ENCODE results near the gene SLC25A42.

SLC25A42 gene

DNA sequence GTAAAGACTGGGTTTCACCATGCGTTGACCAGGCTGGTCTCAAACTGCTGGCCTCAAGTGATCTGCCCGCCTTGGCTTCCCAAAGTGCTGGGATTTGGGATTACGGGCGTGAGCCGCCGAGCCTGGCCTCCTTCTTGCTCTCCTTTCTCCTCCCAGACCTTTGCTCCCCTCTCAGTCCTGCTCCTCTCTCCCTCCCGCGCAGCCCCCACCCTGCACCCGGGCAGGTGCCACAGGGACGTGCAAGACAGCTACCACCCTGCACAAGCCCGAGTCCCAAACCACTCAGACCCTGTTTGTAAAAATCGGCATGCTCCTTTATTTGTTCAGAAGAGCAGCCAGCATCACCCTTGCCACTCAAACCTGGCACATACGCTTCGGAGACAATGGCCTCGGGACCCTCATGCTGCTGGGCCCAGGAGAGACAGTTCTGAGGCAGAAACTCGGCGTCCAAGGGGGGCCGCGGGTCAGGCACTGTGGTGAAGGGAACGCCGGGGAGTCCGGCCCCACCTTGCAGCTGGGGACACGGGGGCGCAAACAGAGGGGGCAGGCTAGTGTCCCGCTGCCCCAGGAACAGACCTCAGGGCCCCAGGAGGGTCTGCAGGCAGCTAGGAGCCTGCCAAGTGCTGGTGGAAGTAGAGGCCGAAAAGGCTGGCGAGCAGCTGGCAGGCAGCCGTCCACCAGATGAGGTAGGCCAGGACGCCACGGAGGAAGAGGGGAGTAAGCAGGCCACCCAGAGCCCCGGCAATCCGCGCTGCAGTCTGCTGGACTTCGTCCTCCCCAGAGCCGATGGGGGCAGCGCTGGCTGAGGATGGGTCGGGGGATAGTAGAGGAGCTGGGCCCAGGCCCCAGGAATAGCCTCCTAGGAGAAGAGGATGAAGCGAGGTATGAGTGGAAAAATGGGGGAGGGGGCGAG is 55.8 kb downstream of the SLC25A42 start:
- H3K36me3 ChIP-seq (replicated peaks; ENCODE audit: insufficient read depth, low read length): no peaks in the 10 kb centered on the region

DNA sequence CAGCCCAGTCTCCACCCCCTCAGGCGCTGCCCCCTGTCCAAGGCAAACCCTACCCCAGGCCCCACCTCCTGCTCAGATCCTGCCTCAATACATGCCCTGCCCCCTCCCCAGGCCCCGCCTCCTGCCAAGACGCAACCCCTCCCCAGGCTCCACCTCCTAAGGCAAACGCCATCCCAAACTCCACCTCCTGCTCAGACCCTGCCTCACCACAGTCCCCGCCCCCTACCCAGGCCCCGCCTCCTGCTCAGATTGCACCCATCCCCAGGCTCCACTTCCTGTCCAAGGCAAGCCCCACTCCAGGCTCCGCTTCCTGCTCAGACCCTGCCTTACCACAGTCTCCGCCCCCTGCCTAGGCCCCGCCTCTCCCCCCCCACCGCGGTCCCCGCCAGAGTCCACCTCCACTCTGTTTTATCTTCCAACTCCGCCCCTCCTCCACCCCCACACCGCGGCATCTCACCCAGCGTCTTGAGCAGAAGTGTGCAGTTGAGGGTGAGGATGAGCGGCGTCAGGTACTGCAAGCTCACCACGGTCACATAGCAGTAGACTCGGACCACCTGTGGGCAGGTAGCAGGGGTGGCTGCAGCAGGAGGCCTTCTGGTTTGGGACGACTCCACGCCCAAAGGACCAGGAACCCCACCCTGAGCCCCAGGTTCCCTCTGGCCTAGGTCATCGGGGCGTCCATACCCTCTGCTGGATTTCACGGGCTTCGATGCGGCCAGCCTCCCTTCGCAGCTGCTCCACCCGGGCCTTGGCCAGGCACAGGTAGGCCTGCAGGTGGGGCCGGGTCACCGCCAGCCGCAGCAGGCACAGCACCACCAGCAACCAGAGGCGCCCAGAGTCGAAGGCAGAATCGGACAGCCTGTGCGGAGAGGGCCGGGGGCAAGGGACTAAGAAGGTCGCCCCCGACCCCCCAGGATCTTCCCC is 56.8 kb downstream of the SLC25A42 start:
- Histone ChIP-seq H3K36me3 (replicated peaks; ENCODE audit: insufficient read depth, low read length) (no peaks in the 10 kb centered on the region), H3K4me2 (ENCODE audit: low read depth, low read length) (no peak overlapping the region)

More for the DNA sequence above, 55.8 kb downstream of the SLC25A42 start:
- H3K79me2 ChIP-seq (ENCODE audit: low read length): no peaks in the 10 kb centered on the region
- H3K27me3 ChIP-seq (replicated peaks; ENCODE audit: insufficient read depth, low read length): no peaks in the 10 kb centered on the region
- no peak for DNase-seq
- no peaks in the 10 kb centered on the region for H3K9me3 ChIP-seq (replicated peaks; ENCODE audit: insufficient read depth, low read length)
- no peak overlapping the region for H3K27ac ChIP-seq (ENCODE audit: low read length)
- no peak overlapping the region for H3K9ac ChIP-seq (ENCODE audit: low read length)
- no peaks in the 10 kb centered on the region for H3F3A ChIP-seq (ENCODE audit: insufficient read depth, low read length)
- no peaks in the 10 kb centered on the region for H3K9me2 ChIP-seq (replicated peaks; ENCODE audit: insufficient read depth, low read length)
- no peak overlapping the region for H3K4me2 ChIP-seq (ENCODE audit: low read depth, low read length)
- no peaks in the 10 kb centered on the region for H3K4me1 ChIP-seq (ENCODE audit: low read length)
- TF ChIP-seq EZH2phosphoT487 (IDR thresholded peaks at IDR 0.05; ENCODE audit: low read length) (no peak), EZH2 (optimal IDR thresholded peaks at IDR 0.05; ENCODE audit: low read depth, low read length) (no peak)
- TF ChIP-seq, protein P1, sequence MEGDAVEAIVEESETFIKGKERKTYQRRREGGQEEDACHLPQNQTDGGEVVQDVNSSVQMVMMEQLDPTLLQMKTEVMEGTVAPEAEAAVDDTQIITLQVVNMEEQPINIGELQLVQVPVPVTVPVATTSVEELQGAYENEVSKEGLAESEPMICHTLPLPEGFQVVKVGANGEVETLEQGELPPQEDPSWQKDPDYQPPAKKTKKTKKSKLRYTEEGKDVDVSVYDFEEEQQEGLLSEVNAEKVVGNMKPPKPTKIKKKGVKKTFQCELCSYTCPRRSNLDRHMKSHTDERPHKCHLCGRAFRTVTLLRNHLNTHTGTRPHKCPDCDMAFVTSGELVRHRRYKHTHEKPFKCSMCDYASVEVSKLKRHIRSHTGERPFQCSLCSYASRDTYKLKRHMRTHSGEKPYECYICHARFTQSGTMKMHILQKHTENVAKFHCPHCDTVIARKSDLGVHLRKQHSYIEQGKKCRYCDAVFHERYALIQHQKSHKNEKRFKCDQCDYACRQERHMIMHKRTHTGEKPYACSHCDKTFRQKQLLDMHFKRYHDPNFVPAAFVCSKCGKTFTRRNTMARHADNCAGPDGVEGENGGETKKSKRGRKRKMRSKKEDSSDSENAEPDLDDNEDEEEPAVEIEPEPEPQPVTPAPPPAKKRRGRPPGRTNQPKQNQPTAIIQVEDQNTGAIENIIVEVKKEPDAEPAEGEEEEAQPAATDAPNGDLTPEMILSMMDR (IDR thresholded peaks at IDR 0.05; ENCODE audit: low read length): no peak
- no peak overlapping the region for H2AFZ ChIP-seq (ENCODE audit: low read length)
- H4K20me1 ChIP-seq (ENCODE audit: insufficient read depth, low read length): no peaks in the 10 kb centered on the region
- no peak overlapping the region for H3K4me3 ChIP-seq (ENCODE audit: low read length)

GRCh38 chr19:19121371-19121770 is 57.6 kb downstream of the SLC25A42 start:
- no peak for DNase-seq
- no peaks in the 10 kb centered on the region for H3K36me3 ChIP-seq (replicated peaks; ENCODE audit: insufficient read depth, low read length)
- H3F3A ChIP-seq (ENCODE audit: insufficient read depth, low read length): no peaks in the 10 kb centered on the region
- H3K4me2 ChIP-seq (ENCODE audit: low read depth, low read length): no peak overlapping the region
- no peaks in the 10 kb centered on the region for H3K9me2 ChIP-seq (replicated peaks; ENCODE audit: insufficient read depth, low read length)
- TF ChIP-seq, protein P1 (IDR thresholded peaks at IDR 0.05; ENCODE audit: low read length): no peak
- TF ChIP-seq EZH2phosphoT487 (IDR thresholded peaks at IDR 0.05; ENCODE audit: low read length) (no peak), EZH2 (optimal IDR thresholded peaks at IDR 0.05; ENCODE audit: low read depth, low read length) (no peak)
- no peaks in the 10 kb centered on the region for H4K20me1 ChIP-seq (ENCODE audit: insufficient read depth, low read length)
- H3K9me3 ChIP-seq (replicated peaks; ENCODE audit: insufficient read depth, low read length): no peaks in the 10 kb centered on the region
- H3K27ac ChIP-seq (ENCODE audit: low read length): no peak overlapping the region
- H3K4me3 ChIP-seq (ENCODE audit: low read length): no peak overlapping the region
- H3K27me3 ChIP-seq (replicated peaks; ENCODE audit: insufficient read depth, low read length): no peaks in the 10 kb centered on the region
- no peak overlapping the region for H2AFZ ChIP-seq (ENCODE audit: low read length)
- H3K9ac ChIP-seq (ENCODE audit: low read length): no peak overlapping the region
- no peaks in the 10 kb centered on the region for H3K79me2 ChIP-seq (ENCODE audit: low read length)
- H3K4me1 ChIP-seq (ENCODE audit: low read length): no peaks in the 10 kb centered on the region

More for the DNA sequence above, 56.8 kb downstream of the SLC25A42 start:
- H3K4me3 ChIP-seq (ENCODE audit: low read length): no peak overlapping the region
- no peaks in the 10 kb centered on the region for H3K9me3 ChIP-seq (replicated peaks; ENCODE audit: insufficient read depth, low read length)
- H3K9me2 ChIP-seq (replicated peaks; ENCODE audit: insufficient read depth, low read length): no peaks in the 10 kb centered on the region
- no peaks in the 10 kb centered on the region for H3K4me1 ChIP-seq (ENCODE audit: low read length)
- H3K27ac ChIP-seq (ENCODE audit: low read length): no peak overlapping the region
- no peaks in the 10 kb centered on the region for H3F3A ChIP-seq (ENCODE audit: insufficient read depth, low read length)
- no peak overlapping the region for H2AFZ ChIP-seq (ENCODE audit: low read length)
- no peak for DNase-seq
- no peaks in the 10 kb centered on the region for H4K20me1 ChIP-seq (ENCODE audit: insufficient read depth, low read length)
- TF ChIP-seq, protein P1 (IDR thresholded peaks at IDR 0.05; ENCODE audit: low read length): no peak
- TF ChIP-seq EZH2phosphoT487 (IDR thresholded peaks at IDR 0.05; ENCODE audit: low read length) (no peak), EZH2 (optimal IDR thresholded peaks at IDR 0.05; ENCODE audit: low read depth, low read length) (no peak)
- H3K27me3 ChIP-seq (replicated peaks; ENCODE audit: insufficient read depth, low read length): no peaks in the 10 kb centered on the region
- no peak overlapping the region for H3K9ac ChIP-seq (ENCODE audit: low read length)
- H3K79me2 ChIP-seq (ENCODE audit: low read length): no peaks in the 10 kb centered on the region
